Ovary (tissue), 3 donors: ENCODE measurements around the gene RAB17.

Source experiments
- CTCF ChIP-seq, 3 donors: fragments of 450-650 bp in 2 of 3; fragments of 200-600 bp in 1 of 3; IDR thresholded peaks; one replicate each; pipeline versions ENCODE4 v1.5.1 to v1.8.0; 2016 to 2022; ENCODE audit warnings: antibody characterized with exemption in 3 of 3, mild to moderate bottlenecking in 1 of 3
- EP300 ChIP-seq: sonication (generic); formaldehyde crosslinking; IDR thresholded peaks from one replicate; pipeline ENCODE4 v1.6.1; 2017; ENCODE audit warnings: antibody characterized with exemption
- POLR2A ChIP-seq: fragments of 450-650 bp; IDR thresholded peaks from one replicate; pipeline ENCODE4 v1.6.1; 2017; ENCODE audit warnings: antibody characterized with exemption, mild to moderate bottlenecking, moderate library complexity
- donor health status: DM: no; HTN: no; CAD: no.

- TF ChIP-seq CTCF (IDR thresholded peaks at IDR 0.05) (no peak), POLR2A (no peak), EP300 (no peak)
Observed at GRCh38 chr2:237626813-237627440, 36.4 kb upstream of the RAB17 start.
